ENCODE data around the gene HVCN1.
A peak's percentile ranks its signal among the peaks of the same experiment; 100 is the strongest.
"Not testable (repeated sequence)": the region's sequence is repeated elsewhere in the genome, so short reads cannot be mapped to it uniquely, and the experiment has no call there.

HVCN1 gene

GRCh38 chr12:110666892-110667291 is 22.0 kb downstream of the HVCN1 start:
- no peak for DNase-seq (ENCODE audit: low spot score)

DNA sequence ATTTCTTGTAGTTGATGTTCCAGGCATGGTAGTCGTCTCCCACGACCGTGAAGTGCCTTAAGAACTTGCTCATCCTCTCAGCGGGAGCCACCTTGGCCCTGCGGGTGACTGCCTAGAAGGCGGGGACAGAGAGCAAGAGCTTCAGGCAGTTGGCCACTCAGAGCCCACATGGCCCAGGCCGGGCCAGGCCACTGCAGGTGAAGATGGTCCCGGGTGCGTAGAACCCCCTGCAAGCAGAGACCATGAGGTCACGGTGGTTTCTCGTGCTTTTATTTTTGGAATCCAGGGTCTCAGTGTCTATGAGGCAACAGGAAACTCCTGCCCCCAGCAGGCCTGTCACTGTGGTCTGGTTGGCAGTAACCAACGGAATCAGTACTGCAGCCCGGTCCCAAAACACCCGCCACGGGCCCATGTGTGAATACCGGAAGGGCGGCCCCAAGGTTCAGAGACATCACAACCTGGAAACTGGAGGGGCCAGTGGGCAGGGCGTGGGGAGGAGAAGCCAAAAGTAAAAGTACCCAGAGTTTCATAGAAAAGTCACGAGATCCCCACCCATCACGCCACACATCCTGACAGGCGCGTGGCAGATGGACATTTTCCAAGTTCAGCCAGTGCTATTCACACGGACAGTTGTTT is 27.5 kb downstream of the HVCN1 start:
- DNase-seq (ENCODE audit: low spot score), result no peak

DNA sequence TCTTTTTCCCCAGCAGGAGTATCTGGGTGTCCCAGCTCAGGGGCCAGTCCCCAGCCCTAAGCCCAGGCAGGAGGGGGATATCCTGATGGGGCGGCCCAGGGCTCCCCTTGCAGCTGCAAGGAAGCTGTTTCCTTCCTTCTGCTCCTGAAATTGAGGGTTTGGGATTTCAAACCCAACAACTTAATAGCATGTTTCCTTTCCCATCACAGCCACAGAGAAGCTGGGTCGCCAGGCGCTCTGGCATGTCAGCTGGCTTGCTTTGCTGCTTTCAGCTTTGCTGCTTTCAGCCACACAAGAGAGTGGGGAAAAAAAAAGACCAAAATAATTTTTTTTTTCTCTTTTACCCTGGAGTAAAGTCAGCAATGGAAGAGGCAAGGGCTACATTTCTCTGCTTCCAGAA is 30.0 kb downstream of the HVCN1 start:
- no peak for DNase-seq (ENCODE audit: low spot score)

GRCh38 chr12:110658242-110658641 is 30.7 kb downstream of the HVCN1 start:
- DNase-seq (ENCODE audit: low spot score), result no peak

- no peak for DNase-seq (ENCODE audit: low spot score)
Measured at GRCh38 chr12:110657747-110658146, 31.2 kb downstream of the HVCN1 start.

- no peak for DNase-seq (ENCODE audit: low spot score)
Measured at GRCh38 chr12:110656071-110656655, 32.8 kb downstream of the HVCN1 start.

GRCh38 chr12:110654238-110654637 is 34.7 kb downstream of the HVCN1 start:
- DNase-seq (ENCODE audit: low spot score), result not testable (repeated sequence)

GRCh38 chr12:110649341-110649847 is 39.5 kb downstream of the HVCN1 start:
- no peak for DNase-seq (ENCODE audit: low spot score)

GRCh38 chr12:110647631-110648040 is 41.3 kb downstream of the HVCN1 start:
- DNase-seq (ENCODE audit: low spot score), result no peak

- DNase-seq (ENCODE audit: low spot score), result peak; percentile 20
Measured at GRCh38 chr12:110641521-110641920, 47.4 kb downstream of the HVCN1 start.

DNA sequence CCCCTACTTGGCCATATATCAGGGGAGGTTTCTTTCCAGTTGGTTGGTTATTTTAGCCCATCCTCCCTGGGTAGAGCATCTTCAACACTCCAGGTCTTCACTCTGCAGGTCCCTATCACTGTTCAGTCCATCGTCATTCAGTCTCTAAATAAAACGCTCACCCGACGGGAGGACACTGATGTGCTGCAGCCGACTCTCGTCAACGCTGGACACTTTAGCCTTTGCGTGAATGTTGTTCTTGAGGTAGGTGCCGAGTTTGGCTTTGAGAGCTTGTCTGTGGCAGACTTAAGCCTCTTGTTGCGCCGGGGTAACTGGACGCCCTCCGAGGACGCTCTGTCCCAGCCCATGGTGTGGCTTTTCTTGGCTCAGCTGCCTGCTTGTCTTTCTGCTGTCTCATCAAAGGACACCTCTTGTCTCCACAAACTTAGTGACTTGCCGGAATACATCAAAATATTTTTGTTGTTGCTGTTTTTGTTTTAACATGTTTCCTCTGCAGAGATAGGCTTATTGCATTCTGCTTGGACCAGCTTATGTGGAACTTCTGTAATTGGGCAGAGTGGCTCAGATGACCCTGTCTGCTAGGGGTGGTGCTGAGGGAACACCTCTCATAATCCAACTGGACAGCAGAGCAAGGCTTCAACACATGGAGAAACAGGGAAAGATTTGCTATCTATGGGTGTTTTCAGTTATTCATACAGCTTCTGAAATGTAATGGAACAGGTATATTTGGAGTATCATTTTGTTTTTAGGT is 48.5 kb downstream of the HVCN1 start:
- DNase-seq (ENCODE audit: low spot score), result no peak

DNA sequence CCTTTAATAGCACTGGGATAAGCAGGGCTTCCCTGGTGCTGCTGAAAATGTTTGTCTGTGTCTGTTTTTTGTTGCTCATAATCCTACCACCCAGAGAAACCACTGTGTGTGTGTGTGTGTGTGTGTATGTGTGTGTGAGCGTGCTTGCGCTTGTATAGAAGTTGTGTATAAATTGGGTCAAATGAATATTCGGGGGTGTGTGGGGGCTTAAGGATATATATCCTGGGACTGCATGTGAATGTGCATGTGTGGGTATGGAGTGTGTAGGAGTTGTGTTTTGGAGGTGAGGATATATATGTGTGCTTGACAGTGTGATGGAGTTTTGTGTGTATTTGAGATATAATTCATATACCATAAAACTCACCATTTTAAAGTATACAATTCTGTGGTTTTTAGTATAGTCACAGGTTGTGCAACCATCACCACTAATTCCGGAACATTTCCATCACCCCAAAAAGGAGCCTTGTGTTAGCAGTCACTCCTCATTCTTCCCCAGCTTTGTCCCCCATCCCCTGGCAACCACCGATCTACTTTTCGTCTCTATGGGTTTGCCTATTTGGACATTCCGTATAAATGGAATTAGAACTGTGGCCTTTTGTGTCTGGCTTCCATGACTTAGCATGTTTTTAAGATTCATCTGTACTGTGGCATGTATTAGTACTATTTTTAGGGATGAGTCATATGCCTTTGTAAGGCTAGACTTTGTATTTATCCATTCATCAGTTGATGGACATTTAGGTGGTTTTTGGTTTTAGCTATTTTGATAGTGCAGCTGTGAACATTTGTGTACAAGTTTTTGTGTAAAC is 49.4 kb downstream of the HVCN1 start:
- DNase-seq (ENCODE audit: low spot score), result peak; percentile 48

GRCh38 chr12:110638796-110639195 is 50.1 kb downstream of the HVCN1 start:
- DNase-seq (ENCODE audit: low spot score), result no peak

GRCh38 chr12:110637869-110638441 is 51.0 kb downstream of the HVCN1 start:
- DNase-seq (ENCODE audit: low spot score), result no peak

DNA sequence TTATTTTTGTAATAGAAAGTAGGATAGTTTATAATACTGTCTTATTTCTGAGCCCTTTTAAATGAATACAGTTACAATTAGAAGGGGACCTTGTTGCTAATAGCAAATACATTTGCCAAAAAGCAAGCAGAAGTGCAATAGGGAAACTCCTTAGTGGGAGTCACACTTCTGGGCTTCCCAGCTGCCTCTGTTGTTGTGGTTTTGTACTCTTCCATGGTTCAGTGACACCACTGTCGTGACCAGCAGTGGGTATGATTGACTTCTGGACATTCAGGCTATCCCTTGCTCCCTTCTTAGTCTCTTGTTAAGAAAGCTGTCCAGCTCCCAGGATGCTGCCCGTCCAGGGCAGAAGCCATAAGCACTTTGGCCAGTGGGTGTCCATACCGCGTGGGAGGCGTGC is 52.4 kb downstream of the HVCN1 start:
- no peak for DNase-seq (ENCODE audit: low spot score)

- no peak for DNase-seq (ENCODE audit: low spot score)
Measured at GRCh38 chr12:110635055-110635454, 53.9 kb downstream of the HVCN1 start.

DNA sequence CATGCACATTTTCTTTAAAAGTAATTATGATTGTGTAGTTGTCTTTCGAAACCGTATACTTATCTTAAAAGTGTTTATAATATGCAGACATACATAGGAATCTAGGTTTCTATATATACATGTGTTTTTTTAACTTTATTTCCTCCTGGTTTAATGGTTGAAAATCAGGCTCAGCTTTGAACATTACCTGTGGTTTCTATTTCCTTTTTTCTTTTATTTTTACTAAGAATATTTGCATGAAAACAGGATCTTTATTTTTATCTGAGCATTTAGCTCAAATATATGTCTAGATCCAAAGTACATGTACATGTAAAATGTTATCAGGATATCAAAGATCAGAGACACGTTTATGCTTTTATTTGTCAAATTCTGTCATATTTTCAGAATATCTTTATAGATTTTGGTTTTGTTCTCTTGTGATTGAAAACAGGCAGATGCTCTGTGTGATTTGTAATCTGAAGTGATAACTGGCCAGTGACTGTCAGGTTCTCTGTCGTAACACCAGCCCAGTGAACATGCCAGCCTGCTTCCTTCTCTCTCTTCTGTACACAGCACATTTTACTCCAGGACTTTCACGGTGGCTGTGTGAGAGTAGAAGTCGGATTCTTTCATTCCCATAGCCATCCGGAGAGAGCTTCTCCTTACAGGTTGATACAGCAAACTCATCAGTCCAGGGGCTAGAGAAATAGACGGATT is 61.3 kb downstream of the HVCN1 start:
- DNase-seq (ENCODE audit: low spot score), result no peak

- no peak for DNase-seq (ENCODE audit: low spot score)
Measured at GRCh38 chr12:110622582-110622981, 66.3 kb downstream of the HVCN1 start.

DNA sequence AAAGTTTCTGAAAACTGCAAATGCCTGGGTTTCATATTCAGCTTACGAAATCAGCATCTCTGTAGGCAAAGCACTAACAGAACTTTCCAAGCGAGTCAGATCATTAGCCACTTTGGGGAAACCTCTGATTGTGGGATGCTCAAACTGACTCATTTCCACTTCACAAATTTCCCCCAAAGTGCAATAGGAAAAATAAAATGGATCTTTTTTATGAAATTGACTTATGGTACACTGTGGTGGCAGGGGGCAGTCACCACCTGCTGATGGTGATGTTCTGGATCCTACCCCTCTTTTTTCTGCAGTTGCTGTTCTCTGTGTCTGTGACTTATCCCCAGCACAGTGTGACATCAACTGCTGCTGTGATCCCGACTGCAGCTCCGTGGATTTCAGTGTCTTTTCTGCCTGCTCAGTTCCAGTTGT is 69.4 kb downstream of the HVCN1 start:
- DNase-seq (ENCODE audit: low spot score), result no peak

DNA sequence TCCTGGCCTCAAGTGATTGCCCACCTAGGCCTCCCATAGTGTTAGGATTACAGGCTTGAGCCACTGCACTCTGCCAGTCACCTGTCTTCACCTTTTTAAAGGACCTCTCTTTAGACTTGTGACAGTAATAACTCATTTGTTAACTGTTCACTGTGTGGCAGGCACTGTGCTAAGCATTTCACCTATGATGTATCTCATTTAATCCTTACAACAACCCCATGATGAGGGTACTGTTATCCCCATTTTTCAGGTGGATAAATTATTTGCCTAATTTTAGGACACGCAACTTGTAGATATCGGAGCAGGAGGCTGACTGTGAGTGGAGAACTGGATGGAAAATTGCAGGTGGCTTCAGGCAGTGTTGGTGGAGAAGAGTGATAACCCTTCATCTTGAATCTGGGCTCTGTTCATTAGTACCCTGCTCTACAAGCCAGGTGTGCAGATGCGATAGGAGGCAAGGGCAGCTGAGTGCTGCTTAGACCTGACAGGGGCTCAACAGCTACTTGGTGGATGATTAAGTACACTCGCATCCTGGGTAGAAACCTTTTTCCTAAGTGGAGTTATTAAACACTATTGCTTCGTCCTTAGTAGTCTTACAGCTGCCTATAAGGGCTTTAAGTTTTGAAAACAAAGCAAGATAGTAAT is 72.3 kb downstream of the HVCN1 start:
- DNase-seq (ENCODE audit: low spot score), result no peak

DNA sequence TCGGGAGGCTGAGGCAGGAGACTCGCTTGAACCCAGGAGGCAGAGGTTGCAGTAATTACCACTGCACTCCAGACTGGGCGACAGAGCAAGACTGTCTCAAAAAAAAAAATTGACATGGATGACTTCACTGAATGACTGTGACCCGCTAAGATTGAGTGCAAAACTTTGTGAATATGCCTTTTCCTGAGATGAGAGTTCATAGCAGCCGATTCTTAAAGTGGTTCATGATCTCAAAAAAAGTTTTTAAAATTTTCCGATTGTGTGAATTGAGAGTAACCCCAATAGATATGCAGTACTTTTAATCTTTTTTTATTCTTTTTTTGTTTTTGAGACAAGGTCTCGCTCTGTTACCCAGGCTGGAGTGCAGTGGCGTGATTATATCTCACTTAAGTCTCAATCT is 73.7 kb downstream of the HVCN1 start:
- DNase-seq (ENCODE audit: low spot score), result no peak
